Keratinocyte (primary cell): ENCODE measurements around the gene HOXA6. TPM values are rescaled to one million over a fixed set of nuclear protein-coding genes. Genes with fewer than 3 reads are reported as not detected.

ENCODE experiments used
- DNase-seq: peaks from one replicate; pipeline ENCODE4 v3.0.0-alpha.2; 2011; ENCODE audit warnings: low read depth, missing footprints, low spot score
- FAIRE-seq: peaks from 2 replicates; lab custom pipeline; 2011; peaks lifted over from hg19 to GRCh38; lab: Jason Lieb, UNC
- H2AFZ ChIP-seq: 2 replicates; pipeline ENCODE4 v1.6.0; 2012; ENCODE audit warnings: low read length, control low read depth, inconsistent platforms; ENCODE audit not compliant: control insufficient read depth
- H3K27ac ChIP-seq: 2 replicates; pipeline ENCODE4 v1.5.1; 2011; ENCODE audit warnings: low read length; ENCODE audit not compliant: control insufficient read depth, insufficient read depth
- H3K27me3 ChIP-seq: 3 replicates; pipeline ENCODE4 v1.6.0; 2011; ENCODE audit warnings: low read length; ENCODE audit not compliant: control insufficient read depth, insufficient read depth; ENCODE audit errors: extremely low read depth
- H3K36me3 ChIP-seq, 2 experiments: 2 replicates in 1 of 2; 3 replicates in 1 of 2; pipeline ENCODE4 v1.5.1; 2011; ENCODE audit warnings: low read length in 2 of 2, mild to moderate bottlenecking in 1 of 2; ENCODE audit not compliant: control insufficient read depth in 2 of 2, insufficient read depth in 2 of 2; ENCODE audit errors: extremely low read depth in 1 of 2
- H3K4me1 ChIP-seq: 3 replicates; pipeline ENCODE4 v1.5.1; 2011; ENCODE audit warnings: low read length; ENCODE audit not compliant: control insufficient read depth, insufficient read depth; ENCODE audit errors: extremely low read depth
- H3K4me2 ChIP-seq: 3 replicates; pipeline ENCODE4 v1.6.0; 2011; ENCODE audit warnings: low read depth, low read length; ENCODE audit not compliant: control insufficient read depth, insufficient read depth; ENCODE audit errors: extremely low read depth
- H3K4me3 ChIP-seq, 3 experiments: fragments of 200-600 bp in 1 of 3; sonication (generic) in 1 of 3; 2 replicates in 2 of 3; 3 replicates in 1 of 3; pipeline ENCODE4 v1.5.1; 2011 to 2016; ENCODE audit warnings: low read length in 3 of 3, mild to moderate bottlenecking in 3 of 3, control low read depth in 2 of 3, inconsistent platforms in 1 of 3, low read depth in 1 of 3, mixed read lengths in 1 of 3, mixed run types in 1 of 3, moderate library complexity in 1 of 3; ENCODE audit not compliant: control insufficient read depth in 2 of 3, insufficient read depth in 2 of 3; ENCODE audit errors: extremely low read depth in 1 of 3
- H3K79me2 ChIP-seq: 2 replicates; pipeline ENCODE4 v1.6.0; 2012; ENCODE audit warnings: low read length; ENCODE audit not compliant: control insufficient read depth, insufficient read depth
- H3K9ac ChIP-seq: 3 replicates; pipeline ENCODE4 v1.6.0; 2011; ENCODE audit warnings: low read length; ENCODE audit not compliant: control insufficient read depth, insufficient read depth; ENCODE audit errors: extremely low read depth
- H3K9me1 ChIP-seq: 3 replicates; pipeline ENCODE4 v1.6.0; 2011; ENCODE audit warnings: low read length; ENCODE audit not compliant: control insufficient read depth, insufficient read depth; ENCODE audit errors: extremely low read depth
- H3K9me3 ChIP-seq: 2 replicates; pipeline ENCODE4 v1.5.1; 2012; ENCODE audit warnings: low read depth, low read length; ENCODE audit not compliant: control insufficient read depth
- H4K20me1 ChIP-seq: 3 replicates; pipeline ENCODE4 v1.6.0; 2011; ENCODE audit warnings: low read length; ENCODE audit not compliant: control insufficient read depth, insufficient read depth; ENCODE audit errors: extremely low read depth
- EZH2 ChIP-seq: IDR thresholded peaks from one replicate; pipeline ENCODE4 v1.6.1; 2012; ENCODE audit warnings: inconsistent platforms, mild to moderate bottlenecking, low read length, moderate library complexity
- dilution Hi-C: fragments of 300-500 bp; cut with MboI; formaldehyde crosslinking; loops from one replicate; pipeline ENCODE4 v1.7.0; 2020; ENCODE audit warnings: low sequenced_read_pairs; ENCODE audit not compliant: extremely low pct_ligation_motif_present
- polyA plus RNA-seq, 5 experiments: library from polyadenylated mRNA; depleted of rRNA in 3 of 5; stranded (reverse) in 3 of 5; stranded (forward) in 1 of 5; unstranded in 1 of 5; fragments of >200 nt; gene quantifications; 1 replicate in 1 of 5; 2 replicates in 3 of 5; 3 replicates in 1 of 5; pipeline versions ENCODE4 v1.2.1 to v1.2.3, GENCODE V29; 2011 to 2012; ENCODE audit warnings: missing spikeins in 2 of 5, low read depth in 1 of 5, low replicate concordance in 1 of 5
- TF ChIP-seq, protein P1 (sequence below), 3 experiments: IDR thresholded peaks in 1 of 3; conservative IDR thresholded peaks in 1 of 3; optimal IDR thresholded peaks in 1 of 3; 2 replicates in 2 of 3; 3 replicates in 1 of 3; pipeline versions ENCODE3 to v1.5.1; 2011; ENCODE audit warnings: low read length in 3 of 3, mild to moderate bottlenecking in 3 of 3, moderate library complexity in 2 of 3, control low read depth in 1 of 3, inconsistent platforms in 1 of 3; ENCODE audit not compliant: insufficient read depth in 2 of 3; ENCODE audit errors: extremely low read depth in 1 of 3

HOXA6 gene
- polyA plus RNA-seq, 1 donor (not counting 4 experiments of a cell fraction or from before 2014, with no cell fraction given), result 0.54 TPM

DNA sequence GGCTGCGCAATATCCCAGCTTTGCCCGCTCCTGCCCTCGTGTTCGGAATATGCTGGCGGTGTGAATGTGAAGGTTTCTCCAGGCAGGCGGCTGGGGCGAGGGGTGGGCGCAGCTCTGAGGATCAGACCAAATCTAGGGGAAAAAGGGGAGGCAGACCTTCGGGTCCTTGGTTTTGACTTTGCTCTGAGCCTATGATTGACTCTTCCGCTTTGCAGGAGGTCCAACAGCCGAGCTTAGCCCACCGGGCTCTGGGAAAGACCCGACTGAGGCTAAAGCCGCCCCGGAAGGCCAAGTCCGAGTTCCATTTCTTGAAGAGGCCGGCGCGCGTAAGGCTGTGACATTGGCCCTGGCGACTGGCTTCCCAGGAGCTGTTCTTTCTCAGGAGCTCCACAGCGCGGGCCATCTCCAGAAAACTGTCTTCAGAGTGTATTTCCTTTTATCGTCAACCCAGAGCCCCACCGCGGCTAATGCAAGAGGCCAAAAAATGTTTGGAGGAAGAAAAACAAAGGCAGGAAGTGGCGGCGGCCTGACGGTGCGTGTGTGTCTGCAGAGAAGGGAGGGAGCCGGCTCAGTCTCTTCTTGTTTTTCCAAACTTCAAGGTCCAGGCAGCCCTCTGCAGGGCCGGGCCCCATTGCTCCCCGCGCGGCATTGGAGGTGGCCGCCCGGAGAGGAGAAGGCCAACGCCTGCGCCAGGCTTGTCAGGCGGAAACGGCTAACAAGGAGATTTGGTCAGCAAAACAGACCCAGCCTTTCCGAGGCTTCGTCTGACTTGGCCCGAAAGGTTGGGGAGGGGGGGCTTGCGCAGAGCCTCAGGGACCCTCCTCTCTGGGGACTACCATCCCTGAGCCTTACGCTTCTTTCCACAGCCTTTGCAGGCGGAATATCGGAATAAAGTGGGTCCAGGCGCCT lies 41.1 kb upstream of the HOXA6 start:
- FAIRE-seq (no peak), DNase-seq (no peak)
- peaks cover 97% of the 10 kb centered on the region for H3K27me3 ChIP-seq
- no peaks in the 10 kb centered on the region for H3K36me3 ChIP-seq
- no peak overlapping the region for H3K27ac ChIP-seq
- TF ChIP-seq, protein P1, sequence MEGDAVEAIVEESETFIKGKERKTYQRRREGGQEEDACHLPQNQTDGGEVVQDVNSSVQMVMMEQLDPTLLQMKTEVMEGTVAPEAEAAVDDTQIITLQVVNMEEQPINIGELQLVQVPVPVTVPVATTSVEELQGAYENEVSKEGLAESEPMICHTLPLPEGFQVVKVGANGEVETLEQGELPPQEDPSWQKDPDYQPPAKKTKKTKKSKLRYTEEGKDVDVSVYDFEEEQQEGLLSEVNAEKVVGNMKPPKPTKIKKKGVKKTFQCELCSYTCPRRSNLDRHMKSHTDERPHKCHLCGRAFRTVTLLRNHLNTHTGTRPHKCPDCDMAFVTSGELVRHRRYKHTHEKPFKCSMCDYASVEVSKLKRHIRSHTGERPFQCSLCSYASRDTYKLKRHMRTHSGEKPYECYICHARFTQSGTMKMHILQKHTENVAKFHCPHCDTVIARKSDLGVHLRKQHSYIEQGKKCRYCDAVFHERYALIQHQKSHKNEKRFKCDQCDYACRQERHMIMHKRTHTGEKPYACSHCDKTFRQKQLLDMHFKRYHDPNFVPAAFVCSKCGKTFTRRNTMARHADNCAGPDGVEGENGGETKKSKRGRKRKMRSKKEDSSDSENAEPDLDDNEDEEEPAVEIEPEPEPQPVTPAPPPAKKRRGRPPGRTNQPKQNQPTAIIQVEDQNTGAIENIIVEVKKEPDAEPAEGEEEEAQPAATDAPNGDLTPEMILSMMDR (optimal IDR thresholded peaks at IDR 0.05 in 1 of 3, IDR thresholded peaks at IDR 0.05 in 1 of 3, conservative IDR thresholded peaks at IDR 0.05 in 1 of 3; ENCODE audit: extremely low read depth in 1 of 3, insufficient read depth in 2 of 3, low read length in 3 of 3), result no peak
- peak; percentile 74 for TF ChIP-seq EZH2
- H3K9ac ChIP-seq, result no peak overlapping the region
- no peak overlapping the region for H2AFZ ChIP-seq
- H3K79me2 ChIP-seq, result no peaks in the 10 kb centered on the region
- H3K9me3 ChIP-seq, result no peaks in the 10 kb centered on the region
- H3K9me1 ChIP-seq, result no peaks in the 10 kb centered on the region
- no peaks in the 10 kb centered on the region for H4K20me1 ChIP-seq
- peak overlapping the region in 1 of 3 experiments; percentile 38 for H3K4me3 ChIP-seq
- peak overlapping the region; percentile 37 for H3K4me2 ChIP-seq
- dilution Hi-C loops, result no loop called here
- H3K4me1 ChIP-seq, result peaks cover 12% of the 10 kb centered on the region

DNA sequence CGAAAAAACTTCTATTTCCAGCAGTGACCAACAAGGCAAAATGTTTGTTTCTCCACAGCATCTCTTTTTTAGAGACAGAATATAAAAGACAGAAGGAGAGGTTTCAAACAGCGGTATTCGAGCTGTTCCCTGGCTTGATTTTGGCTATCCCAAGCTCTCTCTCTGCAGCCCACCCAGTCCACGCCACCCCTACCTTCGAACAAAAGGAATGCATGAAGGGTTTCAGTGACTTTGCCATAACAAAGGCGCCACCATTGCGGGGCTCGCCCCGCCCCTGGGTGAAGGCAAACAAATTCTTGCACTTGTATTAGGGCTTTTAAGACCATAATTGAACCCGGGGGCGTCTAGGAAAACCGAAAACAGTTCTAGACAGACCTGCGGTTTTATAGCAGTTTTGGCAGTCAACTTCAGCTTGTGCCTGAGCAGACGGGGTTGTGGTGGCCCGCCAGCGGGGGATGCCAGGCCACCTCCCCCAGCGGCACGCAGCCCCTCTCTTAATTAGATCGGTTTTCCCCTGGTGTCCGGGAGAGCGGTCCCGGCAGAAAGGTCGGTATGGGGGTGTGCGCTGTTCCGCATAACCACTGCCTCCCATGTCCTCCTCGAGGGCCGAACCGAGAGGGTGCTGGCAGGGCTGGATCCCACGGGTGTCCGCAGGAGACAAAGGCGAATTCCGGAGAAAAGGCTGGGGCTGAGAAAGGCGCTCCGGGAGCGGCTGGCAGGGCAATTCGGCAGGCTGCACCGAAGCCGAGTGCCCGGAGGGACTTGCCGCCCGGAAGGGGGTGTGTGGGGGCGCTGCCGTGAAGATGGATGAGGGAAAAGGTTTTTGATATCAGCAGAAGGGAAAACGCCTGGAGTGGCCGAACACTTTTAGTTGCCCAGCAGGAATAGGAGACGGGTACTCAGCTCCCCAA lies 40.2 kb upstream of the HOXA6 start:
- Histone ChIP-seq H3K9ac (no peak overlapping the region), H3K79me2 (no peaks in the 10 kb centered on the region), H4K20me1 (no peaks in the 10 kb centered on the region), H3K4me3 (peak overlapping the region in 1 of 3 experiments; percentile 37), H3K9me3 (no peaks in the 10 kb centered on the region), H3K36me3 (no peaks in the 10 kb centered on the region), H3K4me1 (peaks cover 13% of the 10 kb centered on the region), H3K27ac (no peak overlapping the region), H3K4me2 (peak overlapping the region; percentile 37), H3K9me1 (no peaks in the 10 kb centered on the region), H2AFZ (no peak overlapping the region), H3K27me3 (peaks cover 97% of the 10 kb centered on the region)
- TF ChIP-seq, protein P1 (optimal IDR thresholded peaks at IDR 0.05 in 1 of 3, IDR thresholded peaks at IDR 0.05 in 1 of 3, conservative IDR thresholded peaks at IDR 0.05 in 1 of 3; ENCODE audit: extremely low read depth in 1 of 3, insufficient read depth in 2 of 3, low read length in 3 of 3), result no peak
- TF ChIP-seq EZH2, result peak; percentile 49
- dilution Hi-C loops, result no loop called here
- no peak for FAIRE-seq
- no peak for DNase-seq
